ENCODE data around the gene C3orf20.

DNA sequence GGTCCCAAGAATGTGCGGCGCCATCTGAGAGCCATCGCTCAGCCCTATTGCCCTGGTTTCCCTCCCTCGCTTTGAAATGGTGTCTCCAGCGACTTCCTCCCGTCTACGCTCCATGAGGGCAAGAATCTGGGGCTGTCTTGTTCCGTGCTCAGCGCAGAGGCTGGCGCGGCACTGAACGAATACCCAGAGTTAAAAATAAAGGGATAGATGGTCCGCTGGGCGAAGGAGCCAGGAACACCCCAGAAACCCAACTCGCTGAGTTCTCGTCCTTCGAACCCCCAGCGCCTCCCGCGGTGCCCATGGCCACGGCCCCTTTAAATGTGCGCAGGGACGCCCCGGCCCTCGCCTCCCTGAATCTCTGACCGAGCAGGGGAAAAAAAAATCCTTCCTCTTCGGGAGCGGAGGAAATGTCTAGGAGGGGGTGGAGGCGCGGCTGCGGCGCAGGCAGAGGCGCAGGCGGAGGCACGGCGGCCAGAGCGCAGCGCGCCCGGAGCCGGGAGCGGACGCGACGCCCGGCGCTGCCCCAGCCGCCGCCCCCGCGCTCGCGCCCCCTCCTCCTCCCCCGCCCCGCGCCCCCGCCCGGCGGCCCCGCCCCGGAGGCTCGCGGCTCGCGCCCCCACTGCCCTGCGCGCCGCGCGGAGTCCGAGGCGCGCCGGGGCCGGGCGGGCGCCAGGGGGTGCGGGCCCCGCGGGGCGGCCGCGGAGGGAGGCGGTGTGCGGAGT is 135.3 kb downstream of the C3orf20 start:
- TF ChIP-seq, protein P1, sequence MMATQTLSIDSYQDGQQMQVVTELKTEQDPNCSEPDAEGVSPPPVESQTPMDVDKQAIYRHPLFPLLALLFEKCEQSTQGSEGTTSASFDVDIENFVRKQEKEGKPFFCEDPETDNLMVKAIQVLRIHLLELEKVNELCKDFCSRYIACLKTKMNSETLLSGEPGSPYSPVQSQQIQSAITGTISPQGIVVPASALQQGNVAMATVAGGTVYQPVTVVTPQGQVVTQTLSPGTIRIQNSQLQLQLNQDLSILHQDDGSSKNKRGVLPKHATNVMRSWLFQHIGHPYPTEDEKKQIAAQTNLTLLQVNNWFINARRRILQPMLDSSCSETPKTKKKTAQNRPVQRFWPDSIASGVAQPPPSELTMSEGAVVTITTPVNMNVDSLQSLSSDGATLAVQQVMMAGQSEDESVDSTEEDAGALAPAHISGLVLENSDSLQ (IDR thresholded peaks at IDR 0.05), result no peak
- no peak for TF ChIP-seq NFRKB (IDR thresholded peaks at IDR 0.05)
- no peak for TF ChIP-seq FOXM1 (IDR thresholded peaks at IDR 0.05; ENCODE audit: borderline replicate concordance)
- no peak for TF ChIP-seq SUZ12 (IDR thresholded peaks at IDR 0.05)
- TF ChIP-seq FOXK2 (IDR thresholded peaks at IDR 0.05), result no peak
- no peak for TF ChIP-seq CTBP1 (IDR thresholded peaks at IDR 0.05; ENCODE audit: borderline replicate concordance)
- TF ChIP-seq BHLHE40 (IDR thresholded peaks at IDR 0.05; ENCODE audit: borderline replicate concordance), result no peak
- no peak for TF ChIP-seq ELF4 (IDR thresholded peaks at IDR 0.05)
- TF ChIP-seq SP1 (IDR thresholded peaks at IDR 0.05), result no peak
- TF ChIP-seq L3MBTL2 (conservative IDR thresholded peaks at IDR 0.05), result no peak
- TF ChIP-seq ARNT (IDR thresholded peaks at IDR 0.05), result no peak
- TF ChIP-seq TARDBP (IDR thresholded peaks at IDR 0.05), result no peak
- no peak for TF ChIP-seq HDGF (IDR thresholded peaks at IDR 0.05; ENCODE audit: borderline replicate concordance)
- TF ChIP-seq FOXA1 (IDR thresholded peaks at IDR 0.05), result no peak
